ENCODE results near the gene PAIP1.
"Not testable (repeated sequence)": the region's sequence is repeated elsewhere in the genome, so short reads cannot be mapped to it uniquely, and the experiment has no call there.

Gene PAIP1

DNA sequence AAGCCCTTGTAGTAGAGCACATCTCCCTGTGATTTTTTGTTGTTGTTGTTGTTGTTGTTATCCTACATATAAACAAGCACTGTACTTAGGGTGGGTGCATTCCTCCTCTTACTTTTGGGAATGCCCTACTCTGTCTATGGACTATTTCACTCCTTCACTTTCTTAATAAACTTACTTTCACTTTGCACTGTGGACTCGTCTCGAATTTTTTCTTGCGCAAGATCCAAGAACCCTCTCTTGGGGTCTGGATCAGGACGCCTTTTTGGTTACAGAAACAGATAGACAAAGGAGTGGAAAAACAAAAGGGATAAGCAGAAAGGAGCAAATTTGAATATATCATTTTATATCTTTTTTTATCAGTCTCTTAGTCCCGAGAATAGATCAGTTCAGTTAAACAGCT is 14.4 kb upstream of the PAIP1 start:
- in situ Hi-C loops (cut with MboI; ENCODE audit: low sequenced_read_pairs): no loop called here

- in situ Hi-C loops (cut with MboI; ENCODE audit: low sequenced_read_pairs): no loop called here
Measured at GRCh38 chr5:43570450-43571158, 13.7 kb upstream of the PAIP1 start.

DNA sequence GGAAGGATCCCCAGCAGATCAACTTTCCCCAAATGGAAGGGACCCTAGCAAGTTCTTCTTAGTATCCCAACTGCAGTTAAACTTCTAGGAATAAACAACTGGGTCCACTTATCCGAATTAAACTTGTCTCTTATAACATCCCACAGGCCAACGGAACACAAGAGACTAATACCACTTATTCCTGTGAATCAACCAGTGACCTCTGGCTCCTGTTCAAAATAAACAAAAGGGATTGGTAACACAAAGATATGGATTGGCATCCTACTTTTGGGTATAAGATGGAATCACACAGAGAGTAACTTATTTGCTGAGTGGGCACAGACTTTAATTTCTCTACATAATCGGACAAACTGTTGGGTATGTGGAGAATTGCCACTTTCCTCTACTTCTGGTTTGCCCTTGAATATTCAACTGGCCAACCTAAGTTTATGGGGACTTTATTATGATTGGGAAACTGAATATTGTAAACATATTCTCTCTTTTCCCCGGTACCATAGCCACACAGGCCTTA is 12.4 kb upstream of the PAIP1 start:
- in situ Hi-C loops (cut with MboI; ENCODE audit: low sequenced_read_pairs): no loop called here

DNA sequence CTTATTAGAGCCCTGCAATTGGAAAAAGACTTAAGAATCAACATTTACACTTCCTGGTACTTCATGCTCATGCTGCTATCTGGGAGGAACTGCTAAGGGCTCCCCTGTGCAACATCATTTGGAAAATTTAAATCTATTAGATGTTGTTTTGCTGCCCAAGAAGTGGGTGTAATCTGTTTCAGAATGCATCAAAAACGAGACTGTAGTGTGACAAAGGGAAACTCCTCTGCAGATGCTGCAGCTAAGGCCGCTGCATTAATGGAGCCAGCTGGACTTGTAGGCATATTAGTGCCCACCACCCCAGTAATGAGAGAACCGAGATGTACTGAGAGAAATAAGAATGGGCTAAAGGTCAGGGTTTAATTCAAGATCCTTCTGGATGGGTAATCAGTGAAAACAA is 11.1 kb upstream of the PAIP1 start:
- in situ Hi-C loops (cut with MboI; ENCODE audit: low sequenced_read_pairs): no loop called here

DNA sequence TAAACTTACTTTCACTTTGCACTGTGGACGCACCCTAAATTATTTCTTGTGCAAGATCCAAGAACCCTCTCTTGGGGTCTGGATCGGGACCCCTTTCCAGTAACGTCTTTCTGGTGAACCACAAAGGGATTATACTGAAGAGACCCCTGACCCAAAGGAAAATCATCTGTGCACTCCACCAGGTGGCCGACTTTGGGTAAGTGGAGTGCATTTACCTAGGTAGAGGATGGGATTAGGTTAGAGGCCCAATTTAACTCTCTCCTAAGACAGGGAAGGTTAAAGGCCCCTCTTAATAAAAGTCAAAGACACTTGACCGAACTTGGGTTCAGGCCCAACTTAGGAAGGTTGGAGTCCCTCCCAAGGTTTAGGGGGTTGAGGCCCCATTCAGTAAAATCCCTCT is 8.2 kb upstream of the PAIP1 start:
- in situ Hi-C loops (cut with MboI; ENCODE audit: low sequenced_read_pairs): no loop called here

DNA sequence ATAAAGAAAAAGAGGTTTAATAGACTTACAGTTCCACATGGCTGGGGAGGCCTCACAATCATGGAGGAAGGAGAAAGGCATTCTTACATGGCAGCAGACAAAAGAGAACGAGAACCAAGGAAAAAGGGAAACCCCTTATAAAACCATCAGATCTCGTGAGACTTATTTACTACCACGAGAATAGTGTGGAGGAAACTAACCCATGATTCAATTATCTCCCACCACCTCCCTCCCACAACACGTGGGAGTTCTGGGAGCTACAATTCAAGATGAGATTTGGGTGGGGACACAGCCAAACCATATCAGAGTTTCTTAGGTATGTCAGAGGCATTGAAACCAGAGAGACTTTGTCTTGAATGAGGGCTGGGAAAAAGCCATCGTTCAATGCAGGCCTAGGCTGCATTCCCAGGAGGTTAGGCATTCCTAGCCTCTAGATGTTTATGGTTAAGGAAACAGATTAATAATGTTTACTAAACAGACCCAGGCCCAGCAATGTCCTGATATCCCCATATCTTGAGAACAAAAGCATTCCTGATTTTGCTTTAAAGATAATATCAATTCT is 7.5 kb upstream of the PAIP1 start:
- in situ Hi-C loops (cut with MboI; ENCODE audit: low sequenced_read_pairs): no loop called here

DNA sequence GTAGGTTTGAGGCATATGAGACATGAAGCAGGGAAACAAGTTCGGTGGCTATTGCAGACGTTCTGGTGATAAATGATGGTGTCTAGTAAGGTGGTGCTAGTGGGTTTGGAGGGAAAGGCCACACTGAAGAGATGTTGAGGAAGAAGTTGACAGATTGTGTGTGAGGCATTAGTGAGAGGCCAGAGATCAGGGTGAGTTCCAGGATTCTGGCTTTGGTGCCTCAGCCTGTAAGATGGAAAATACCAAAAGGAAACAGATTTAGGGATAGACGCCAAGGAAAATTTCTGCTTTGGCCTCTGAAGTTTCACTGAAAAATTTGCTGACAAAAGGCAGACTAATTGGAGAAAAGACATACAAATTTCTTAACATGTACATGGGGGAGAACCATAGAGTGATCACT is 6.4 kb upstream of the PAIP1 start:
- in situ Hi-C loops (cut with MboI; ENCODE audit: low sequenced_read_pairs): no loop called here

DNA sequence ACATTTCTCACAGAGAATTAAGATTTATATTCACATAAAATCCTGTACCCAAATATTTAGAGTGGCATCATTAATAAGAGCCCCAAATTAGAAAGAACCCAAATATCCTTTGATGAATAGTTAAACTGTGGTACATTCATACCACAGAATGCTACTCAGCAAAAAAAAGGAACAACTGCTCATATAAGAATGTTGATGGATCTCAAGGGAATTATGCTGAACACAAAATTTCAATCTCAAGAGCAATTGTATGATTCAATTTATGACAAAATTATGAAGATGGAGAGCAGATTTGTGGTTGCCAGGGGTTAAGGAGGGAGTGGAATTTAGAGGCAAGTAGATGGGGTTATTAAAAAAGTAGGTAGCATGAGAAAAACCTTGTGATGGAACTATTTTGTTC is 4.5 kb upstream of the PAIP1 start:
- in situ Hi-C loops (cut with MboI; ENCODE audit: low sequenced_read_pairs): no loop called here

GRCh38 chr5:43560128-43560527 is 3.3 kb upstream of the PAIP1 start:
- in situ Hi-C loops (cut with MboI; ENCODE audit: low sequenced_read_pairs): no loop called here

GRCh38 chr5:43556607-43556856 is 345 bp downstream of the PAIP1 start:
- in situ Hi-C loops (cut with MboI; ENCODE audit: low sequenced_read_pairs): not testable (repeated sequence)

DNA sequence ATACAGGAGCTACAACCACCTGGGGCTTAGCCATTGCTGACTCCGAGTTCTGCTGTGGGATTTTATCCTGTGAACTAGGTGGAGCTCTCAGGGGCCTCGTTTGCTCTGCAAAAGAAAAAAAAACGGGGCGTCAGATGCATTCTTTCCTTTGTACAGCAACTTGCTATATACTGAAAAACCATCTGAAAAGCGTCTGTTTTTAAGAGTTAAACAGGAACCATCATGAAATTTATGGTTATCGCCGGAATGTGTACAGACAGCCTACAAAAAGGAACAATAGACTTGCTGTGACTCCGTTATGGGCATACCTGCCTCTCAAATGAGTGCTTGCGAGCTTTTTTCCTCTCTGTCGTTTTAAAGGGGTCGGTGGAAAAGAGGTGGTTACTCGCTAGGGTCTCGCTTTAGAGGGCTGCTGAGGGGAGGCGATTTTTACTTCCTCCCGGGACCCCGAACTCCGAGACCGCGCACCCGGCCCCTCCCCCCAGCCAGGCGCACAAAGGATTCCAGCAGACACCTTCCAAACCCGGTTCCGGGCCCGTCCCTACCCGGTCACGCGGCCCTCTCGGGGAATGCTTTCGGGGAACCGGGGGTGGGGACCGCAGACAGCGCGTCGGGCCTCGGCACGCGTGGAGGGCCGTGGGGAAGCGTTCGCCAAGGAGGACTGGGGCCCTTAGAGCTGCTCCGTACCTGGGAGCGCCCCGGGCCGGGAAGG is 826 bp downstream of the PAIP1 start:
- in situ Hi-C loops (cut with MboI; ENCODE audit: low sequenced_read_pairs): no loop called here

DNA sequence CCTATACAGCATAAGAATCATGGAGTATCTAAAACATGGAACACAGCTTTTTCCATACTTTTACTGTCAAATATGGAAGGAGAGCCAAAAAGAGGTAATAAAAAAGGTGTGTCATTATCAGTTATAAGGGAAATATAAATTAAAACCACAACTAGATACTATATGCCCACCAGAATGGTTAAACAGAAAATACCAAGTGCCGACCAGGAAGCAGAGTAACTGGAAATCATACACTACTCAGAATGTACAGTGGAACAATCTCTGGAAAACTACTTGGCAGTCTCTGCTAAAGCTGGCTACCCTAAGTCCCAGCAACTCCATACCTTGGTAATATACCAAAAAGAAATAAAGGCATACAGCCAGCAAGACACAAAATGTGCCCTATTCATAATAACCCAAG is 2.4 kb downstream of the PAIP1 start:
- in situ Hi-C loops (cut with MboI; ENCODE audit: low sequenced_read_pairs): no loop called here

DNA sequence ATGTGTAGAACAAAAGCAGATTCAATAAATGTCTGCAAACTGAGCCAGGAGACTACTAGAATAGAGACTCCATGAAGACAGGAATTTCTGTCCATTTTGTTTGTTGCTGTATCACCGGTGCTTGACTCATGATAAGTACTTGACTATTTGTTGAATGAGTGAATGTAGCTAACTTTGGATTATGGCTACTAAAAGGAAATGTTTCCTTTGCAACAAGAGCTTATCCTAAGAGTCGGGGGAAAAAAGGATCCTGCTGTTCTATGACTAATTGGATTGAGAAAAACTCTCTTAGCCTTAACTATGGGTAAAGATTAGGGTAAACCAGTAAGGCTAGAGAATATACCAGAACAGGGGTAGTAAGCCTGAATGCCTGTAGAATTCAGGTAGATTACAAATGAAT is 3.5 kb downstream of the PAIP1 start:
- in situ Hi-C loops (cut with MboI; ENCODE audit: low sequenced_read_pairs): no loop called here

GRCh38 chr5:43551731-43552130 is 5.1 kb downstream of the PAIP1 start:
- in situ Hi-C loops (cut with MboI; ENCODE audit: low sequenced_read_pairs): no loop called here

GRCh38 chr5:43549272-43549671 is 7.6 kb downstream of the PAIP1 start:
- in situ Hi-C loops (cut with MboI; ENCODE audit: low sequenced_read_pairs): not testable (repeated sequence)

GRCh38 chr5:43548358-43548757 is 8.5 kb downstream of the PAIP1 start:
- in situ Hi-C loops (cut with MboI; ENCODE audit: low sequenced_read_pairs): no loop called here

GRCh38 chr5:43547532-43547931 is 9.3 kb downstream of the PAIP1 start:
- in situ Hi-C loops (cut with MboI; ENCODE audit: low sequenced_read_pairs): no loop called here

DNA sequence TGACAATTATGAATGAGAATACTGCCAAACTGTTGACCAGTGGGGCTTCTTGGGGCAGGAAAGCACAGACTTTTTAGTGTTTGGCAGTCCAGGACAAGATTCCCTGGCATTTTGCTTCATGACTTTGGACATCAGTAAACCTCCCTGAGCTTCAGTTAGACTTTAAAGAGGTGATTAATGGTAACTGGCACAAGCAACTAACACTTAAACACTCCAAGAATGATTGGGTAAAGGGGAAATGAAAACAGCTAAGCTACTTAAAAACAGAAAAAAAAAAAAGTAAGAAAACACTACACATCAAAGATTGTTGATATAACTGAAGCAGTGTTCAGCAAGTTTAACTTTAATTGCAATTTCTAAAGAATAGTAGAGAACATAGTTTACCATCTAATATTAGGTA is 13.4 kb downstream of the PAIP1 start:
- in situ Hi-C loops (cut with MboI; ENCODE audit: low sequenced_read_pairs): no loop called here

DNA sequence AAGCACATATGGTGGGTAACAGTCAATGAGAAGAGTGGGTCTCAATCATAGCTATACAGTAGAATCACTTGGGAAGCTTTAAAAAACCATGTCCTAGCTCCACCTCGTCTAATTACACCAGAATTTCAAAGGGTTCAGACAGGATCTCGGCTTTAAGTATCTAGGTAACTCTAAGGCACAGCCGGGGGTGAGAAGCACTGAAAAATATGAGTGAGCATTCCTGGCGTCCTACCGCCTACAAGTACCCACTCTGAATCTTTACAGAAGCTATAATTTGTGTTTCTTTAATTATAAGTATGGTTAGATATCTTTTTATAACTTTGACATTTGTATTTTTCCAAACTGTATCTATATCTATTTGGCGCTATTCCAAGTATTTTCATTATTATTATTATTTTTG is 16.1 kb downstream of the PAIP1 start:
- in situ Hi-C loops (cut with MboI; ENCODE audit: low sequenced_read_pairs): no loop called here

- in situ Hi-C loops (cut with MboI; ENCODE audit: low sequenced_read_pairs): no loop called here
Measured at GRCh38 chr5:43536972-43537371, 19.9 kb downstream of the PAIP1 start.

DNA sequence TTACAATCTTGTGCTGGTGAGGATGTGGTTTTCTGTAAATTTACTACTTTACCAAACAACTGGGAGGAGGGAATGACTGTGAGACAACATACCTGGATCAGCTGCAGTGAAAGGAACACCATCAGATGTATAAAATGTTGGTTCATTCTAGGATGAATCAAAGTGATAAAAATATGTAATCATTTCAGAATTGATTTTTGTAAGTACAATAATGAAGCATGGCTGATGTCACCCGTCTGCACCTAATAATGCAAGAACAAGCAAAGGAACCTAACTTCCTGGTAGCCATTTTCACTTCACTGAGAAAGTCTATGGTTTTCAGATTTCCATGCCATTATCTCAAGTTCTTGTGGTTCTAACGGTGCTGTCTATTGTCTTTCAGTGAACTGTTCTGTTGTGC is 23.2 kb downstream of the PAIP1 start:
- in situ Hi-C loops (cut with MboI; ENCODE audit: low sequenced_read_pairs): no loop called here

DNA sequence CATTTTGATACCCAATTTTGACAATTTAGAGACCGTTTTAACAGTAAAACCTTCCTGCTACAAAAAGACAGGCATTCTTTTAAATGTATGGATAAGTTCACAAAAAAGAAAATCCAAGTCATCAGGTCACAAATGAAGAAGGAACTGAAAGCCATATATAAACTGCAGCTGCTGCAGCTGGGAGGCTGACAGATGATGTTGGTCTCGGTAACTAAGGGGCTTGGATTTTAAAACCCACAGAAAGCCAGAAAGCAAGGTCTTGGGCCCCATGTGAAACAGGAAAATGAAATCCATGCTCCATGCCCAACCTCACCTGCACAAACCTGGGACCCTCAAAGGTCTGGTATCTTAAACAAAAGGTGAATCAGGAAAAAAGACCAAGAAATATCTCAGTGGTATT is 26.2 kb downstream of the PAIP1 start:
- in situ Hi-C loops (cut with MboI; ENCODE audit: low sequenced_read_pairs): no loop called here

GRCh38 chr5:43523662-43524072 is 33.2 kb downstream of the PAIP1 start:
- in situ Hi-C loops (cut with MboI; ENCODE audit: low sequenced_read_pairs): no loop called here
